Gastrocnemius medialis (tissue), 4 donors: ENCODE measurements around the gene SRPX2. TPM values are rescaled to one million over a fixed set of nuclear protein-coding genes. Genes with fewer than 3 reads are reported as not detected.
A peak's percentile ranks its signal among the peaks of the same experiment; 100 is the strongest.

Experiments
- ATAC-seq, 2 donors: fragments of 150-250 bp; one replicate each; pipeline ENCODE4 v1.9.1; 2016
- DNase-seq, 2 donors: peaks; one replicate each; pipeline ENCODE4 v3.0.0-alpha.2; 2019
- H3K27ac ChIP-seq, 4 donors: fragments of 200-600 bp; sonication (generic); 1 replicate in 1 of 4; 2 replicates in 3 of 4; pipeline ENCODE4 v1.5.1; 2016 to 2018; ENCODE audit warnings: mild to moderate bottlenecking in 2 of 4, moderate library complexity in 1 of 4
- H3K27me3 ChIP-seq, 3 donors: fragments of 200-600 bp; sonication (generic) in 2 of 3; 1 replicate in 1 of 3; 2 replicates in 2 of 3; pipeline versions ENCODE4 v1.5.1 to v1.6.0; 2016 to 2019; ENCODE audit warnings: mild to moderate bottlenecking in 1 of 3, moderate library complexity in 1 of 3
- H3K36me3 ChIP-seq, 2 donors: fragments of 200-600 bp; sonication (generic) in 1 of 2; one replicate each; pipeline ENCODE4 v1.5.1; 2017 to 2018
- H3K4me1 ChIP-seq, 2 donors: fragments of 200-600 bp; sonication (generic) in 1 of 2; one replicate each; pipeline ENCODE4 v1.5.1; 2016 to 2017; ENCODE audit warnings: mild to moderate bottlenecking in 2 of 2
- H3K4me3 ChIP-seq, 4 donors: fragments of 200-600 bp; sonication (generic) in 3 of 4; 1 replicate in 1 of 4; 2 replicates in 3 of 4; pipeline ENCODE4 v1.5.1; 2016 to 2019; ENCODE audit warnings: mild to moderate bottlenecking in 2 of 4
- H3K9me3 ChIP-seq, 3 donors: fragments of 200-600 bp; sonication (generic) in 2 of 3; 1 replicate in 1 of 3; 2 replicates in 2 of 3; pipeline ENCODE4 v1.5.1; 2016 to 2019
- POLR2A ChIP-seq, 2 donors: fragments of 450-650 bp; IDR thresholded peaks; one replicate each; pipeline ENCODE4 v1.6.1; 2017; ENCODE audit warnings: antibody characterized with exemption in 2 of 2, mild to moderate bottlenecking in 2 of 2, moderate library complexity in 2 of 2
- in situ Hi-C, 4 donors: fragments of 200-750 bp; cut with MboI; loops; one replicate each; pipeline versions ENCODE4 v1.15.0 to v1.8.0; 2017; ENCODE audit warnings: low sequenced_read_pairs in 4 of 4
- intact Hi-C: fragments of 100-400 bp; cut with DNase I; formaldehyde crosslinking; loops from one replicate; pipeline ENCODE4 v1.15.1; 2023; ENCODE audit warnings: low total_unique reads
- total RNA-seq, 4 donors: library from RNA; depleted of rRNA; stranded (reverse); fragments of >200 nt; gene quantifications; one replicate each; pipeline versions ENCODE4 v1.1.0 to v1.2.3, GENCODE V29; 2016
- TF ChIP-seq, protein P1 (sequence below), 5 experiments: fragments of 450-650 bp in 3 of 5; fragments of 200-600 bp in 2 of 5; sonication (generic) in 2 of 5; IDR thresholded peaks in 4 of 5; conservative IDR thresholded peaks in 1 of 5; 1 replicate in 4 of 5; 2 replicates in 1 of 5; pipeline ENCODE4 v1.5.1; 2016 to 2019; ENCODE audit warnings: antibody characterized with exemption in 5 of 5, mild to moderate bottlenecking in 3 of 5, moderate library complexity in 3 of 5

The SRPX2 gene
- total RNA-seq, 4 donors from 2014 or later, result 2.4 to 16.6 (median 15.2) TPM

DNA sequence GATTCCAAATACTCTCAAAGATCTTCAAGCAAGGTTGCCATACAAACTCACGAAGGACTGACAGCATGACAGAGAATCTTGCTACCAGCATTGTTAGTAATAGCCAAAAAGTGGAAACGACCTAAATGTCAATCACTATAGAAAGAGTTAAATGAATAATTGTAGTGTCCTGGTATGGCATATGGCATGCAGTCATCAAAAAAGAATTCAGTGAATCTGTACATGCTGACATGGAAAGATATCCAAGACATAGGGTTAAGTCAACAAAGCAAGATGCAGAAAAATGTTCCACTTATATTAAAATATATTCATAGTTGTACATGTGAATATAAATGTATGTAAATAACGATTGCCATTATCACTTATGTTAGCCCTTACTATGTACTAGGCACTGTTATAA, 37.6 kb downstream of the SRPX2 start:
- no peak for DNase-seq
- Histone ChIP-seq H3K4me1 (no peaks in the 10 kb centered on the region), H3K27ac (no peak overlapping the region), H3K9me3 (no peaks in the 10 kb centered on the region), H3K4me3 (no peak overlapping the region), H3K36me3 (no peaks in the 10 kb centered on the region), H3K27me3 (no peaks in the 10 kb centered on the region)
- intact Hi-C loops (no loop called here), in situ Hi-C loops (loop anchor here in 1 of 4 donors (10.0 kb wide), 1 partner anchor 83 kb away; no protein-coding TSS in a partner anchor)
- ATAC-seq, result no peak
- TF ChIP-seq POLR2A (IDR thresholded peaks at IDR 0.05), result no peak
- TF ChIP-seq, protein P1, sequence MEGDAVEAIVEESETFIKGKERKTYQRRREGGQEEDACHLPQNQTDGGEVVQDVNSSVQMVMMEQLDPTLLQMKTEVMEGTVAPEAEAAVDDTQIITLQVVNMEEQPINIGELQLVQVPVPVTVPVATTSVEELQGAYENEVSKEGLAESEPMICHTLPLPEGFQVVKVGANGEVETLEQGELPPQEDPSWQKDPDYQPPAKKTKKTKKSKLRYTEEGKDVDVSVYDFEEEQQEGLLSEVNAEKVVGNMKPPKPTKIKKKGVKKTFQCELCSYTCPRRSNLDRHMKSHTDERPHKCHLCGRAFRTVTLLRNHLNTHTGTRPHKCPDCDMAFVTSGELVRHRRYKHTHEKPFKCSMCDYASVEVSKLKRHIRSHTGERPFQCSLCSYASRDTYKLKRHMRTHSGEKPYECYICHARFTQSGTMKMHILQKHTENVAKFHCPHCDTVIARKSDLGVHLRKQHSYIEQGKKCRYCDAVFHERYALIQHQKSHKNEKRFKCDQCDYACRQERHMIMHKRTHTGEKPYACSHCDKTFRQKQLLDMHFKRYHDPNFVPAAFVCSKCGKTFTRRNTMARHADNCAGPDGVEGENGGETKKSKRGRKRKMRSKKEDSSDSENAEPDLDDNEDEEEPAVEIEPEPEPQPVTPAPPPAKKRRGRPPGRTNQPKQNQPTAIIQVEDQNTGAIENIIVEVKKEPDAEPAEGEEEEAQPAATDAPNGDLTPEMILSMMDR (IDR thresholded peaks at IDR 0.05 in 4 of 5, conservative IDR thresholded peaks at IDR 0.05 in 1 of 5), result no peak

DNA sequence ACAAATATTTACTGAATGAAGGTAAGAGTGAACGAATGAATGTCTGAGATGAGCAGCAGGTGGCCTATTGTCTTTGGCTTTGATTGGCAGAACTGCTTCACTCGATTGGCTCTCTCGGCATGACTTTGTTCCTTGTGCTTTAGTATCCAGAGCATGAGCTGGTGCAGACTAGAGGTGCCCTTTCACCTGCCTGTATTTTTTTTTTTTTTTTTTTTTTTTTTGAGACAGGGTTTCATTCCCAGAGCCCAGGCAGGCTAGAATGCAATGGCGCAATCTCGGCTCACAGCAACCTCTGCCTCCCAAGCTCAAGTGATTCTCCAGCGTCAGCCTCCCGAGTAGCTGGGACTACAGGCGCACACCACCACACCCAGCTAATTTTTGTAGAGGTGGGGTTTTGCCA, 38.9 kb downstream of the SRPX2 start:
- Histone ChIP-seq H3K36me3 (no peaks in the 10 kb centered on the region), H3K27ac (no peak overlapping the region), H3K27me3 (no peaks in the 10 kb centered on the region), H3K4me1 (no peaks in the 10 kb centered on the region), H3K9me3 (no peaks in the 10 kb centered on the region), H3K4me3 (no peak overlapping the region)
- ATAC-seq, result no peak
- no peak for DNase-seq
- intact Hi-C loops, result no loop called here
- in situ Hi-C loops, result loop anchor here in 1 of 4 donors (10.0 kb wide), 1 partner anchor 82 kb away; no protein-coding TSS in a partner anchor
- TF ChIP-seq, protein P1 (IDR thresholded peaks at IDR 0.05 in 4 of 5, conservative IDR thresholded peaks at IDR 0.05 in 1 of 5), result no peak
- TF ChIP-seq POLR2A (IDR thresholded peaks at IDR 0.05), result no peak

DNA sequence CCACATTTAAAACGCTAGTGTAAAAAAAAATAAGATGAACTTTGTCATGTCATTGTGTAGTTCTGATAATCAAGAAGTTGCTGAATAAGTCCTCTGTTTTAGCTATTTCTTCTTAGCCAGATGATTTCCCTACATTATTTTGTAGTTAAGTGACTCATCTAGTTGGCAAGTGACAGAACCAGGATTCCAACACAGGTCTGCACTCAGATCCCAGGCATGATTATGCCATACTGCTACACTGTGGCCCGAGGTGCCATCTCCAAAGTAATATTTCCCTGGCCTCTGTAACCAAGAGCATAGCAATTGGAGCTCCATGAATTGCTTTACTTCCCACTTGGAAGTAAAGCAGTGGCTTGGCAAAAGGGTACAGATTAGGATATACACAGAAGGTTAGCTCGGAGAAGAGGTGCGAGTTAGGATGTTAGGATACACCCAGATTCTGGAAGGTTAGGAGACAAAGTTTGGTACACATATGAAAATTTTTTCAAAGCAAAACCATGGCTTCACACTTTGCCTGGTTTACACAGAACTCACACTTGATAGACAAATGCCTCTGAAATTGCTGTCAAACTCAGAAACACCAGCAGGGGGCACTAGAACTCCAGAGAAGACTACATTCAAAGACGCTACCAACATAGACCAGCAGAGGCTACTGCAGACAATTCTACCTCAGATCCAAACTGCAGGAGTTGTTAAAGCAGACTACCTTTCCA, 41.4 kb downstream of the SRPX2 start:
- in situ Hi-C loops (loop anchor here in 3 of 4 donors (5.0 to 10.0 kb wide), 2 partner anchors 79 to 82 kb away; no protein-coding TSS in a partner anchor), intact Hi-C loops (loop anchor here (1.0 kb wide), 1 partner anchor 83 kb away; no protein-coding TSS in a partner anchor)
- TF ChIP-seq, protein P1 (IDR thresholded peaks at IDR 0.05 in 4 of 5, conservative IDR thresholded peaks at IDR 0.05 in 1 of 5), result peak; percentile 61 to 75 (median 75)
- TF ChIP-seq POLR2A (IDR thresholded peaks at IDR 0.05), result no peak
- H3K4me1 ChIP-seq, result no peaks in the 10 kb centered on the region
- H3K27ac ChIP-seq, result peak overlapping the region in 1 of 4 donors; percentile 27
- H3K36me3 ChIP-seq, result no peaks in the 10 kb centered on the region
- no peaks in the 10 kb centered on the region for H3K27me3 ChIP-seq
- H3K4me3 ChIP-seq, result no peak overlapping the region
- no peaks in the 10 kb centered on the region for H3K9me3 ChIP-seq
- peak; percentile 62 to 75 for ATAC-seq
- DNase-seq, result peak in 1 of 2 donors; percentile 30

DNA sequence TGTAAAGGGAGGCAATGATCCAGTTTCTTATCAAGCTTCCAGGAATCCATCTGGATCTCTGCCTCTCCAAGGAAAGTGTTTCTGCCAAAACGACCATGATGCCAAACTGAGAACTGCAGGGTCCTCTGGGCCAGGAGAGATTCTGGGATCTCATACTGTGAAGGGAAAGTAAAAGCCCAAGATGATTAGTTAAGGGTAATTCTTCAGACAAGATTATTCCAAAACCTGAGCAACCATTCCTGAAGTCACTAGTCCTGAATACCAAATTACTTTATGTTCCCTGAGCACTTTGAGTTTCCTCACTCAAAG, 42.0 kb downstream of the SRPX2 start:
- DNase-seq (no peak), ATAC-seq (no peak)
- no peaks in the 10 kb centered on the region for H3K27me3 ChIP-seq
- no peak overlapping the region for H3K4me3 ChIP-seq
- no peaks in the 10 kb centered on the region for H3K9me3 ChIP-seq
- no peak overlapping the region for H3K27ac ChIP-seq
- H3K36me3 ChIP-seq, result no peaks in the 10 kb centered on the region
- no peak for TF ChIP-seq POLR2A (IDR thresholded peaks at IDR 0.05)
- TF ChIP-seq, protein P1 (IDR thresholded peaks at IDR 0.05 in 4 of 5, conservative IDR thresholded peaks at IDR 0.05 in 1 of 5), result peak in 1 of 5 experiments; percentile 29
- no peaks in the 10 kb centered on the region for H3K4me1 ChIP-seq
- intact Hi-C loops (loop anchor here (1.0 kb wide), 1 partner anchor 82 kb away; no protein-coding TSS in a partner anchor), in situ Hi-C loops (loop anchor here in 3 of 4 donors (5.0 to 10.0 kb wide), 2 partner anchors 79 to 81 kb away; no protein-coding TSS in a partner anchor)
